Spleen (tissue), 11 donors: ENCODE results near the gene ARHGEF25. TPM values are rescaled to one million over a fixed set of nuclear protein-coding genes. Genes with fewer than 3 reads are reported as not detected.

Experiments used
- DNase-seq: peaks from one replicate; pipeline ENCODE4 v3.0.0-alpha.2; 2020
- H3K27ac ChIP-seq, 8 donors: fragments of 200-600 bp; sonication (generic) in 7 of 8; 1 replicate in 4 of 8; 2 replicates in 4 of 8; pipeline versions ENCODE4 v1.5.0 to v1.8.0; 2016 to 2021; ENCODE audit warnings: inconsistent platforms in 4 of 8, mild to moderate bottlenecking in 4 of 8, moderate library complexity in 1 of 8
- H3K27me3 ChIP-seq, 7 donors: fragments of 200-600 bp; sonication (generic) in 6 of 7; replicated peaks in 1 of 7; 1 replicate in 4 of 7; 2 replicates in 3 of 7; pipeline versions ENCODE4 v1.5.0 to v1.8.0; 2016 to 2021; ENCODE audit warnings: inconsistent platforms in 3 of 7, mild to moderate bottlenecking in 1 of 7
- H3K36me3 ChIP-seq, 6 donors: fragments of 200-600 bp; sonication (generic) in 5 of 6; 1 replicate in 4 of 6; 2 replicates in 2 of 6; pipeline versions ENCODE4 v1.5.0 to v1.8.0; 2016 to 2021; ENCODE audit warnings: inconsistent platforms in 2 of 6
- H3K4me1 ChIP-seq, 6 donors: fragments of 200-600 bp; sonication (generic) in 5 of 6; 1 replicate in 3 of 6; 2 replicates in 3 of 6; pipeline versions ENCODE4 v1.5.0 to v1.8.0; 2016 to 2021; ENCODE audit warnings: inconsistent platforms in 3 of 6
- H3K4me3 ChIP-seq, 8 donors: fragments of 200-600 bp; sonication (generic) in 7 of 8; 1 replicate in 4 of 8; 2 replicates in 4 of 8; pipeline versions ENCODE4 v1.5.0 to v1.8.0; 2016 to 2021; ENCODE audit warnings: inconsistent platforms in 4 of 8, mild to moderate bottlenecking in 4 of 8, moderate library complexity in 2 of 8
- H3K9me3 ChIP-seq, 8 donors: fragments of 200-600 bp; sonication (generic) in 7 of 8; 1 replicate in 4 of 8; 2 replicates in 4 of 8; pipeline versions ENCODE4 v1.5.0 to v1.8.0; 2016 to 2021; ENCODE audit warnings: inconsistent platforms in 4 of 8
- CTCF ChIP-seq, 11 experiments: fragments of 200-600 bp in 7 of 11; fragments of 450-650 bp in 4 of 11; sonication (generic) in 4 of 11; IDR thresholded peaks in 8 of 11; conservative IDR thresholded peaks in 3 of 11; 1 replicate in 7 of 11; 2 replicates in 4 of 11; pipeline versions ENCODE4 v1.4.0 to v1.8.0; 2016 to 2021; ENCODE audit warnings: antibody characterized with exemption in 11 of 11, inconsistent platforms in 4 of 11, mild to moderate bottlenecking in 1 of 11
- POLR2A ChIP-seq, 3 donors: fragments of 450-650 bp; IDR thresholded peaks; one replicate each; pipeline ENCODE4 v1.5.1; 2017; ENCODE audit warnings: antibody characterized with exemption in 3 of 3, mild to moderate bottlenecking in 1 of 3
- POLR2AphosphoS5 ChIP-seq, 3 donors: sonication (generic); formaldehyde crosslinking; IDR thresholded peaks; one replicate each; pipeline ENCODE4 v1.5.1; 2017; ENCODE audit warnings: antibody characterized with exemption in 3 of 3
- WGBS, 5 donors: extraction: QIAGEN DNeasy Blood & Tissue Kit in 3 of 5; methylation state at CpG; one replicate each; pipeline versions ENCODE4 v1.1.5 to v1.1.7; 2013 to 2018; 5-methylcytosine and 5-hydroxymethylcytosine counted together
- intact Hi-C: fragments of 100-400 bp; cut with DNase I; formaldehyde crosslinking; loops from one replicate; pipeline ENCODE4 v1.15.0; 2023; ENCODE audit warnings: low total_unique reads
- polyA plus RNA-seq, 3 donors: library from polyadenylated mRNA; stranded (reverse); fragments of 200-250 nt; gene quantifications; one replicate each; pipeline ENCODE4 v1.2.1, GENCODE V29; 2013
- total RNA-seq, 7 donors: library from RNA; depleted of rRNA in 3 of 7; stranded (reverse); fragments of >200 nt in 3 of 7; fragmentation: NEBNext Ultra II Directional in 4 of 7; extraction: Animal tissue kit (Norgen Biotek cat#: 25700) in 4 of 7; gene quantifications; one replicate each; pipeline versions ENCODE4 v1.1.0 to v1.2.1, GENCODE V29; 2016 to 2021
- donor health status: healthy with polysubstance abuse.
- donor health status: DM: no; HTN: no; CAD: no; lungs with moderate emphysema.
- donor health status: DM: no; HTN: no; CAD: no.
- donor health status: Bipolar disorder and iron deficiency.
- donor health status: healthy.
- donor health status: DM: no; HTN: no; CAD: no.
- donor health status: DM: yes; HTN: yes; CAD: no.

The ARHGEF25 gene
- total and polyA plus RNA-seq, 10 donors, result 9.3 to 26.6 (median 15.3) TPM

GRCh38 chr12:57623811-57624390, 12.7 kb downstream of the ARHGEF25 start:
- Histone ChIP-seq H3K27ac (no peak overlapping the region), H3K27me3 (peaks cover 15 to 100% (median 93%) of the 10 kb centered on the region in 7 donors), H3K36me3 (no peaks in the 10 kb centered on the region), H3K9me3 (no peaks in the 10 kb centered on the region), H3K4me3 (no peak overlapping the region), H3K4me1 (peaks cover 18 to 48% (median 43%) of the 10 kb centered on the region in 6 donors)
- TF ChIP-seq POLR2A (IDR thresholded peaks at IDR 0.05) (no peak), POLR2AphosphoS5 (IDR thresholded peaks at IDR 0.05) (no peak), CTCF (IDR thresholded peaks at IDR 0.05 in 8 of 11, conservative IDR thresholded peaks at IDR 0.05 in 3 of 11) (no peak)
- 57 to 65% (median 61%) methylated on average over 5 of the region's 5 CpGs for WGBS, 5 donors
- intact Hi-C loops, result loop anchor here (5.0 kb wide), 1 partner anchor 42 kb away; no protein-coding TSS in a partner anchor
- DNase-seq, result no peak

GRCh38 chr12:57624441-57625220, 13.4 kb downstream of the ARHGEF25 start:
- intact Hi-C loops, result loop anchor here (5.0 kb wide), 1 partner anchor 42 kb away; no protein-coding TSS in a partner anchor
- no peaks in the 10 kb centered on the region for H3K9me3 ChIP-seq
- WGBS, 5 donors, result 83 to 91% (median 86%) methylated on average over 8 of the region's 8 CpGs
- no peak for DNase-seq
- no peaks in the 10 kb centered on the region for H3K36me3 ChIP-seq
- TF ChIP-seq POLR2A (IDR thresholded peaks at IDR 0.05) (no peak), CTCF (IDR thresholded peaks at IDR 0.05 in 8 of 11, conservative IDR thresholded peaks at IDR 0.05 in 3 of 11) (no peak), POLR2AphosphoS5 (IDR thresholded peaks at IDR 0.05) (no peak)
- no peak overlapping the region for H3K4me3 ChIP-seq
- H3K27me3 ChIP-seq, result peaks cover 15 to 99% (median 90%) of the 10 kb centered on the region in 7 donors
- H3K27ac ChIP-seq, result no peak overlapping the region
- H3K4me1 ChIP-seq, result peaks cover 14 to 43% (median 38%) of the 10 kb centered on the region in 6 donors

- Histone ChIP-seq H3K27me3 (peaks cover 14 to 99% (median 82%) of the 10 kb centered on the region in 7 donors), H3K27ac (no peak overlapping the region), H3K36me3 (no peaks in the 10 kb centered on the region), H3K9me3 (no peaks in the 10 kb centered on the region), H3K4me3 (no peak overlapping the region), H3K4me1 (peaks cover 11 to 35% (median 31%) of the 10 kb centered on the region in 6 donors)
- intact Hi-C loops, result no loop called here
- TF ChIP-seq CTCF (IDR thresholded peaks at IDR 0.05 in 8 of 11, conservative IDR thresholded peaks at IDR 0.05 in 3 of 11) (no peak), POLR2AphosphoS5 (IDR thresholded peaks at IDR 0.05) (no peak), POLR2A (IDR thresholded peaks at IDR 0.05) (no peak)
- WGBS, 5 donors, result 69 to 84% (median 76%) methylated on average over 12 of the region's 12 CpGs
- DNase-seq, result no peak
These were observed 14.2 kb downstream of the ARHGEF25 start for GRCh38 chr12:57625261-57626032.
